Measurements from ENCODE around the gene COTL1. TPM values are rescaled to one million over a fixed set of nuclear protein-coding genes. Genes with fewer than 3 reads are reported as not detected.

COTL1 gene, protein sequence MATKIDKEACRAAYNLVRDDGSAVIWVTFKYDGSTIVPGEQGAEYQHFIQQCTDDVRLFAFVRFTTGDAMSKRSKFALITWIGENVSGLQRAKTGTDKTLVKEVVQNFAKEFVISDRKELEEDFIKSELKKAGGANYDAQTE
- polyA plus RNA-seq, result 100 to 1,000 TPM in 2 of 4 donors, 10 to 100 TPM in 2; 43.6 to 166 (median 94.3) TPM
- long read RNA-seq, donor 1, result 0 reads
- long read RNA-seq, donor 2, transcript COTL1-201 (4 exons, 1,843 nt), result major isoform, 24 of 43 reads
- long read RNA-seq, donor 2, partial matches to known transcripts, result 18 of 43 reads
- long read RNA-seq, donor 2, other reads (novel, unspliced or antisense), result 0 of 43 reads
- long read RNA-seq, donor 3, transcript COTL1-201 (4 exons, 1,843 nt), result major isoform, 34 of 38 reads
- long read RNA-seq, donor 3, partial matches to known transcripts, result 0 of 38 reads
- long read RNA-seq, donor 3, other reads (novel, unspliced or antisense), result 0 of 38 reads
- long read RNA-seq, donor 4, partial matches to known transcripts, result 0 of 1 reads
- long read RNA-seq, donor 4, other reads (novel, unspliced or antisense), result 0 of 1 reads
- long read RNA-seq, donor 5, transcript COTL1-201 (4 exons, 1,843 nt), result major isoform, 11 of 11 reads
- long read RNA-seq, donor 5, partial matches to known transcripts, result 0 of 11 reads
- long read RNA-seq, donor 5, other reads (novel, unspliced or antisense), result 0 of 11 reads
- long read RNA-seq, donor 6, transcript COTL1-201 (4 exons, 1,843 nt), result major isoform, 23 of 28 reads
- long read RNA-seq, donor 6, transcript COTL1-202 (2 exons, 781 nt), result minor isoform, 5 of 28 reads
- long read RNA-seq, donor 6, partial matches to known transcripts, result 0 of 28 reads
- long read RNA-seq, donor 6, other reads (novel, unspliced or antisense), result 0 of 28 reads
- long read RNA-seq, donor 7, transcript COTL1-201 (4 exons, 1,843 nt), result major isoform, 9 of 11 reads
- long read RNA-seq, donor 7, partial matches to known transcripts, result 0 of 11 reads
- long read RNA-seq, donor 7, other reads (novel, unspliced or antisense), result 0 of 11 reads
- long read RNA-seq, donor 8, transcript COTL1-201 (4 exons, 1,843 nt), result major isoform, 5 of 5 reads
- long read RNA-seq, donor 8, partial matches to known transcripts, result 0 of 5 reads
- long read RNA-seq, donor 8, other reads (novel, unspliced or antisense), result 0 of 5 reads
- long read RNA-seq, donor 9, transcript COTL1-201 (4 exons, 1,843 nt), result major isoform, 7 of 8 reads
- long read RNA-seq, donor 9, partial matches to known transcripts, result 0 of 8 reads
- long read RNA-seq, donor 9, other reads (novel, unspliced or antisense), result 0 of 8 reads
- long read RNA-seq, donor 10, transcript COTL1-201 (4 exons, 1,843 nt), result major isoform, 39 of 49 reads
- long read RNA-seq, donor 10, partial matches to known transcripts, result 6 of 49 reads
- long read RNA-seq, donor 10, other reads (novel, unspliced or antisense), result 0 of 49 reads

DNA sequence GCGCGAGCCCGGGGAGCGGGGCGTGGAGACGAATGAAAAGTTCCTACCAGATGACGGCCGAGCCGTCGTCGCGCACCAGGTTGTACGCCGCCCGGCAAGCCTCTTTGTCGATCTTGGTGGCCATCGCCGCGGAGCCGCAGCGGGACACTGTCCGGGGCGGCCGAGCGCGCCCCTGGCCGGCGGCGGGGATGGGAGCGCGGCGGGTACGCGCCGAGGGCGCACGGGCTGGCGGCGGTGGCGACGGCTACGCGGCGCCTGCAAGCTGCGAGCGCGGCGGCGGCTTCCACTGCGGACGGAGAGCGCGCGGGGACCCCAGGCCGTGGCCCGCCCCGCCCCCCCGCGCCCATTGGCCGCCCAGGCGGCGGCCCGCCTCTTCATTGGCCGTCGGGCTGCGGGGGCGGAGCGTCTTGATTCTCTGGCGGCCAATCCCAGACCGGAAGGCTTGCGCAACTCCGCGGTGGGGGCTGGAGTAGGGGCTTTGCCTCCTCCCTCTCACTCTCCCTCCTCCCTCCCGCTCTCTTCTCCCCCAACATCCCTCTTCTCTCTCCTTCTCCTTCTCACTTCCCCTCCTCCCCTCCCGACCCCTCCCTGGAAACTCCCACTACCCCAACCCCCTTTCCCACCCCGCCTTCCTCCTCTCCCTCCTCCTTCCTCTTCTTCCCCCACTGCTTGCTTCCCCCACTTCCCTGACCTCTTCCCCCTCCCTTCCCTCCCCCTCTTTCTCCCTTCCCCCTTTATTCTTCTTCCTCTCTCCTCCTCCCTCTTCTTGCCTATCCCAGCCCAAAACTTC is at the start of gene COTL1:
Gene COTL1, minus strand, starts transcription at position 288 of the 790 bp plus-strand sequence. Its CDS starts 164 bp downstream, at position 124.
- Histone ChIP-seq H3K27ac (ENCODE audit: low read depth in 1 of 3, low read length in 2 of 3) (peak within 1 kb of the TSS in 2 of 3 donors; percentile 59 to 62), H3K9me3 (ENCODE audit: control insufficient read depth in 2 of 2, insufficient read depth in 1 of 2, low read depth in 1 of 2, low read length in 1 of 2) (no peaks in the 10 kb centered on the region), H3K27me3 (ENCODE audit: control insufficient read depth in 3 of 3, insufficient read depth in 3 of 3, low read length in 3 of 3) (no peaks in the 10 kb centered on the region), H3K4me3 (ENCODE audit: low read depth in 1 of 3, low read length in 3 of 3) (peak within 1 kb of the TSS; percentile 53 to 92 (median 70)), H3K4me1 (ENCODE audit: control insufficient read depth in 3 of 3, insufficient read depth in 2 of 3, low read depth in 1 of 3, low read length in 2 of 3) (peaks cover 0 to 19% (median 0%) of the 10 kb centered on the region in 3 donors), H3K36me3 (ENCODE audit: control insufficient read depth in 3 of 3, insufficient read depth in 2 of 3, low read depth in 1 of 3, low read length in 3 of 3) (peaks cover 0 to 21% (median 0%) of the 10 kb centered on the region in 3 donors)
- no peak for FAIRE-seq
- DNase-seq, result peak; percentile 97
- 0 to 1% (median 1%) methylated on average over 26 to 76 of the region's 76 CpGs for WGBS, 3 donors

DNA sequence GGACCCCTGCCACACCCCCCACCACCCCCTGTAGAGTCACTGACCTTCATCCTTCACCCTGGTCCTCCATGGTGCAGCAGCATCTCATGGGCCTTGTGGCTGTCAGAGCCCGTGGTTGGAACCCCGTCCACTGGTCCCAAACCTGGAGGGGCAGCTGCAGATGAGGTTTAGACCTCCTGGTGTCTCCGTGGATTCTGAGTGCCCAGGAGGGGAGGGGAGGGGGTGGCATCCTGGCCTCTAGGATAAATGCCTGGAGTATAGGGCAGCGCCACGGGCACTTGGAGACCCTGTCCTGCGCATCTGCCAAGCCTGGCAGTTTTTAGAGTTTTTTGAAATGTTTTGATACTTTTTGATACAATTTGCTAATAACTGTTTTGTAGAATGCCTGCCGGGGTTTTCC is 48.0 kb upstream of the COTL1 start:
- Histone ChIP-seq H3K4me3 (ENCODE audit: low read depth in 1 of 3, low read length in 3 of 3) (no peak overlapping the region), H3K36me3 (ENCODE audit: control insufficient read depth in 3 of 3, insufficient read depth in 2 of 3, low read depth in 1 of 3, low read length in 3 of 3) (peaks cover 8 to 62% (median 11%) of the 10 kb centered on the region in 3 donors), H3K9me3 (ENCODE audit: control insufficient read depth in 2 of 2, insufficient read depth in 1 of 2, low read depth in 1 of 2, low read length in 1 of 2) (no peaks in the 10 kb centered on the region), H3K27me3 (ENCODE audit: control insufficient read depth in 3 of 3, insufficient read depth in 3 of 3, low read length in 3 of 3) (no peaks in the 10 kb centered on the region), H3K27ac (ENCODE audit: low read depth in 1 of 3, low read length in 2 of 3) (no peak overlapping the region), H3K4me1 (ENCODE audit: control insufficient read depth in 3 of 3, insufficient read depth in 2 of 3, low read depth in 1 of 3, low read length in 2 of 3) (peaks cover 0 to 6% (median 2%) of the 10 kb centered on the region in 3 donors)
- 91 to 99% (median 93%) methylated on average over 7 of the region's 7 CpGs for WGBS, 3 donors
- FAIRE-seq, result no peak
- DNase-seq, result no peak

DNA sequence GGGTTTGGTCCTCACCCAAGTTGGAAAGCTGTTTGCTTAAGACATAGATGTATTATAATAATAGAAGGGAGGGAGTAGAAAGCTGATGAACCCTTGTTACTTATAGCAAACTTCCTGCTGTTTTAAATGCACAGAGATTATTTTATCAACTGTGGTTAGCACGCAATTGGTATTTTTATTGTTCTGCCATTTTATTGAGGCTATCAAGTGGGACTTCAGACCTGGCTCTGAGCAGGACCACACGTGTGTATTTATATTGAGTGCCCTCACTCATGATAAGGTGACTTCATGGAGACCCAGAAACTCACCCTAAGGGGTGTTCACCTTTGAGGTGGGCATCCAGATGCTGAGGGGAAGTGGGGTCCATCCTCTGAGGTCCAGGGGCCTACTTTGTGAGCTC is 47.5 kb upstream of the COTL1 start:
- H3K27me3 ChIP-seq (ENCODE audit: control insufficient read depth in 3 of 3, insufficient read depth in 3 of 3, low read length in 3 of 3), result no peaks in the 10 kb centered on the region
- no peak overlapping the region for H3K27ac ChIP-seq (ENCODE audit: low read depth in 1 of 3, low read length in 2 of 3)
- FAIRE-seq, result no peak
- no peak overlapping the region for H3K4me3 ChIP-seq (ENCODE audit: low read depth in 1 of 3, low read length in 3 of 3)
- 11 to 68% (median 41%) methylated on average over 2 of the region's 2 CpGs for WGBS, 3 donors
- peak; percentile 46 to 86 for DNase-seq
- H3K36me3 ChIP-seq (ENCODE audit: control insufficient read depth in 3 of 3, insufficient read depth in 2 of 3, low read depth in 1 of 3, low read length in 3 of 3), result peaks cover 8 to 67% (median 13%) of the 10 kb centered on the region in 3 donors
- H3K4me1 ChIP-seq (ENCODE audit: control insufficient read depth in 3 of 3, insufficient read depth in 2 of 3, low read depth in 1 of 3, low read length in 2 of 3), result peaks cover 0 to 6% (median 2%) of the 10 kb centered on the region in 3 donors
- H3K9me3 ChIP-seq (ENCODE audit: control insufficient read depth in 2 of 2, insufficient read depth in 1 of 2, low read depth in 1 of 2, low read length in 1 of 2), result no peaks in the 10 kb centered on the region

DNA sequence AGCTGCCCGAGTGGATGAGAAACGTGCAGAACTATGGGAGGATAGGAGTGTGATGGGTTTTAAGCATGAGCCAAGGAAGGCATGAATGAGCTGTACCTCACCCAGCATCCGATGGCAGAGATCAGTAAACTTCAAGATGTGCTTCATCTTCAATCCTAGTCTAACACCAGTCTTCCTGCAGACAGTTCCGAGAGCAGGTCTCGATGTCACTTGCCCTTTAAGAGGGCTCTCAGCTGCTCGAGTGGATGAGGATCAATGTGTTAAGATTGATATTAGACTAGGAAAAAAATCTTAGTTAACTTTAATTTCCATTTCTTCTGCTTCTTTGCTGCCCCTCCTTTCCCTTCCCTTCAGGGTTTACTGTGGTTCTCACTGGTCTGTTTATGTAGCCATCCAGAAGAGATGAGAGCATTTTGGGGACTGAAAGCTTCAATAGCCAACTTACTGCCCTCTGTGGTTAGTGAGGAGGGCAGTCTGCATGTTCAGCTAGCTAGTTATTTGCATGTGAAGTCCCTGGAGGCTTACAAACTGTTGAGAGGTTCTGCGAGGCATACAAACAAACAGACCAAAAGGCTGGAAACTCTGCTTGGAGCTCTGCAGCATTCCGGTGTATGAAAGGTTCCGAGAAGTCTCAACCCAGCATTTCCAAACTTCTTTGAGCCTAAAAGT is 45.7 kb upstream of the COTL1 start:
- Histone ChIP-seq H3K27me3 (ENCODE audit: control insufficient read depth in 3 of 3, insufficient read depth in 3 of 3, low read length in 3 of 3) (no peaks in the 10 kb centered on the region), H3K4me3 (ENCODE audit: low read depth in 1 of 3, low read length in 3 of 3) (no peak overlapping the region), H3K4me1 (ENCODE audit: control insufficient read depth in 3 of 3, insufficient read depth in 2 of 3, low read depth in 1 of 3, low read length in 2 of 3) (peaks cover 0 to 6% (median 2%) of the 10 kb centered on the region in 3 donors), H3K9me3 (ENCODE audit: control insufficient read depth in 2 of 2, insufficient read depth in 1 of 2, low read depth in 1 of 2, low read length in 1 of 2) (no peaks in the 10 kb centered on the region), H3K36me3 (ENCODE audit: control insufficient read depth in 3 of 3, insufficient read depth in 2 of 3, low read depth in 1 of 3, low read length in 3 of 3) (peaks cover 11 to 82% (median 16%) of the 10 kb centered on the region in 3 donors), H3K27ac (ENCODE audit: low read depth in 1 of 3, low read length in 2 of 3) (no peak overlapping the region)
- 70 to 82% (median 73%) methylated on average over 9 of the region's 9 CpGs for WGBS, 3 donors
- DNase-seq (no peak), FAIRE-seq (no peak)

DNA sequence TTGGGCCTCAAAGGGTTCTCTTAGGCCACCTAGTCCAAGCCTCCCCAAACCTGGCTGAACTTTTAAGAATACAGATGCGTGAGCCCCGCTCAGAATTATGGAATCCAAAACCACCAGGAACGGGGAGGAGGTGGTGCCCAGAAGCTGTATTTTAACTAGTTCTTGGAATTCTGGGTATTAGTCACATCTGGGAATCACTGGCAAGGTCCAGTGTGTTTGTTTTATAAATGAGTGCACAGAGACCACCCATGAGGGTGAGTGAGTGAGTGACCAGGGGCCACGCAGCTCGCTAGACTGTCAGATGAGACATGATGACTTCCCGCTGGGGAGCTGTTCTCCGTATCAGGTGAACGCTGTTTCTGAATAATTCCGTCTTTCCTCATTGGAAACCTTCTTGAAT is 44.6 kb upstream of the COTL1 start:
- DNase-seq (no peak), FAIRE-seq (no peak)
- Histone ChIP-seq H3K36me3 (ENCODE audit: control insufficient read depth in 3 of 3, insufficient read depth in 2 of 3, low read depth in 1 of 3, low read length in 3 of 3) (peaks cover 13 to 85% (median 26%) of the 10 kb centered on the region in 3 donors), H3K27me3 (ENCODE audit: control insufficient read depth in 3 of 3, insufficient read depth in 3 of 3, low read length in 3 of 3) (no peaks in the 10 kb centered on the region), H3K4me1 (ENCODE audit: control insufficient read depth in 3 of 3, insufficient read depth in 2 of 3, low read depth in 1 of 3, low read length in 2 of 3) (peaks cover 0 to 6% (median 2%) of the 10 kb centered on the region in 3 donors), H3K4me3 (ENCODE audit: low read depth in 1 of 3, low read length in 3 of 3) (no peak overlapping the region), H3K27ac (ENCODE audit: low read depth in 1 of 3, low read length in 2 of 3) (no peak overlapping the region), H3K9me3 (ENCODE audit: control insufficient read depth in 2 of 2, insufficient read depth in 1 of 2, low read depth in 1 of 2, low read length in 1 of 2) (no peaks in the 10 kb centered on the region)
- WGBS, 3 donors, result 92 to 96% (median 95%) methylated on average over 9 of the region's 9 CpGs

DNA sequence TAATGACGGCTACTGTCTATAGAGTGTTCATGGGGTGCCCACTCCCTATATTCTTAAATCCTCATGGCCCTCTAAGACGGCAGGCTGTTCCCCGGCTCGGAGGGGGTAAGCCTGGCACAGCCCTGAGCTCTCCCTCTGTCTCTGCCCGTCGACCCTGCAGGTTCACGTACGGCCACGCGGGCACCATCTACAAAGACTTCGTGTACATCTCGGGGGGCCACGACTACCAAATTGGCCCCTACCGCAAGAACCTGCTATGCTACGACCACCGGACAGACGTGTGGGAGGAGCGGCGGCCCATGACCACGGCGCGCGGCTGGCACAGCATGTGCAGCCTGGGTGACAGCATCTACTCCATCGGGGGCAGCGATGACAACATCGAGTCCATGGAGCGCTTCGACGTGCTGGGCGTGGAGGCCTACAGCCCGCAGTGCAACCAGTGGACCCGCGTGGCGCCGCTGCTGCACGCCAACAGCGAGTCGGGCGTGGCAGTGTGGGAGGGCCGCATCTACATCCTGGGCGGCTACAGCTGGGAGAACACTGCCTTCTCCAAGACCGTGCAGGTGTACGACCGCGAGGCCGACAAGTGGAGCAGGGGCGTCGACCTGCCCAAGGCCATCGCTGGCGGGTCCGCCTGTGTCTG is 43.7 kb upstream of the COTL1 start:
- H3K27me3 ChIP-seq (ENCODE audit: control insufficient read depth in 3 of 3, insufficient read depth in 3 of 3, low read length in 3 of 3), result no peaks in the 10 kb centered on the region
- FAIRE-seq (no peak), DNase-seq (no peak)
- peaks cover 0 to 6% (median 2%) of the 10 kb centered on the region in 3 donors for H3K4me1 ChIP-seq (ENCODE audit: control insufficient read depth in 3 of 3, insufficient read depth in 2 of 3, low read depth in 1 of 3, low read length in 2 of 3)
- H3K4me3 ChIP-seq (ENCODE audit: low read depth in 1 of 3, low read length in 3 of 3), result no peak overlapping the region
- peaks cover 21 to 92% (median 26%) of the 10 kb centered on the region in 3 donors for H3K36me3 ChIP-seq (ENCODE audit: control insufficient read depth in 3 of 3, insufficient read depth in 2 of 3, low read depth in 1 of 3, low read length in 3 of 3)
- H3K27ac ChIP-seq (ENCODE audit: low read depth in 1 of 3, low read length in 2 of 3), result no peak overlapping the region
- WGBS, 3 donors, result 95 to 97% (median 97%) methylated on average over 48 to 51 of the region's 51 CpGs
- H3K9me3 ChIP-seq (ENCODE audit: control insufficient read depth in 2 of 2, insufficient read depth in 1 of 2, low read depth in 1 of 2, low read length in 1 of 2), result no peaks in the 10 kb centered on the region

All from small intestine (tissue), 16 donors.